NCI-H2227 treated with DMSO at 0.1 percent for 48 hours (cell line): ENCODE data around the gene PCDH1.
A peak's percentile ranks its signal among the peaks of the same experiment; 100 is the strongest.

Source experiments
- DNase-seq: peaks from one replicate; lab custom pipeline; 2025; lab: John Stamatoyannopoulos, UW

PCDH1 gene

DNA sequence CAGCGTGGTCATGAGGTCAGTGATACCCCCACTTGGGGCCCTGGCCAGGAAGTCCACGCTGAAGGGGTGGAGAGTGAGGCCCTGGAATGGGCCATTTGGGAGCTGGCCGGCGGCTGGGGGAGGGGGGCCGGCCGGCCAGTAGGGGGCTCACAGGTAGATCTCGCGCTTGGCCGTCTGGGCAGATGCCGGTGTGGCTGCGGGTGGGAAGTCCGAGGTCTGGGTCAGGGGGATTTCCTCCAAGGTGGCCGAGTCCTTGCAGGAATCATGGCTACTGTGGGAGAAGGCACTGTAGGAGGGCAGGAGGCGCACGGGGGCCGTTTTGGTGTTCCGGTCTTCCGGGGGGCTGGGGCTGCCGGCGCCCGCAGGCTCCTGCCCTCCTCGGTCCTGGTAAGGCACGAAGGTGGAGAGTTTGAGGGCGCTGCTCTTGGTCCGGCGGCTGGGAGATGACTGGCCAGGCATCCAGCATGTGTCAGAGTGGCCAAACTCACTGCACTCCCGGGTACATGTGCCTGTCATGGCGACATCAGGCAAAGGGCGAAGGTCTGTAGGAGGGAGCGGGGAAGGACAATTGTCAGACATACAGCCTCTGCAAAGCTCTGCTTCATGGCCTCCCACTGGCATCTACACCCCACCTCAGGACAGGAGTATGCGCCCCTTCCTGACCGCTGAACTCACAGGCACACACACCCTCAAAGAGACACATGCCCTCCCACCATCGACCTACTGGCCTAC lies 24.1 kb downstream of the PCDH1 start:
- DNase-seq: no peak

DNA sequence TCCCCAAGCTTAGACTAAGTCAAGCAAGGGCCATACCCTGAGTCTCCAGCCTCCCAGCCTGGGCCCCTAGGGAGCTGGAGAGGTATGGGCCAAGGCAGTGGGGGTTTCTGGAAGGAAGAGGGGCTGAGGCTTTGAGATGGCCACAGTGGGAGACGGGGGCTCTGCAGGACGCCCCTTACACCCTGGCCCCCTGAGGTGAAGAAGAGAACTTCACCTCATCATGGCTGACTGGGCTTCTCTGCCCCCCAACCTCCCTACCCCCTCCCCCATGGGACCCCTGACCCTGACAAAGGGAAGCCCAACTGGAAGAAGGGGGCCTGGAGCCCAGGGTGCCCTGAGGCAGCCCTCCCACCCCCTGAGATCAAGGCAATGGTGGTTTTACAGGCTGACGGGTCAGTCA lies 25.8 kb downstream of the PCDH1 start:
- no peak for DNase-seq

GRCh38 chr5:141851195-141851874 lies 26.9 kb downstream of the PCDH1 start:
- DNase-seq: no peak

GRCh38 chr5:141850786-141851185 lies 27.4 kb downstream of the PCDH1 start:
- DNase-seq: no peak

GRCh38 chr5:141850244-141850768 lies 27.9 kb downstream of the PCDH1 start:
- peak; percentile 27 for DNase-seq

GRCh38 chr5:141849415-141850243 lies 28.6 kb downstream of the PCDH1 start:
- DNase-seq: peak; percentile 74

- DNase-seq: no peak
Observed at GRCh38 chr5:141848744-141849414, 29.3 kb downstream of the PCDH1 start.

- DNase-seq: peak; percentile 75
Observed at GRCh38 chr5:141846031-141846430, 32.2 kb downstream of the PCDH1 start.

- DNase-seq: peak; percentile 55
Observed at GRCh38 chr5:141845371-141845851, 32.8 kb downstream of the PCDH1 start.

GRCh38 chr5:141844414-141845097 lies 33.7 kb downstream of the PCDH1 start:
- DNase-seq: no peak

- no peak for DNase-seq
Observed at GRCh38 chr5:141843156-141843927, 34.9 kb downstream of the PCDH1 start.

- DNase-seq: no peak
Observed at GRCh38 chr5:141841378-141842180, 36.6 kb downstream of the PCDH1 start.

DNA sequence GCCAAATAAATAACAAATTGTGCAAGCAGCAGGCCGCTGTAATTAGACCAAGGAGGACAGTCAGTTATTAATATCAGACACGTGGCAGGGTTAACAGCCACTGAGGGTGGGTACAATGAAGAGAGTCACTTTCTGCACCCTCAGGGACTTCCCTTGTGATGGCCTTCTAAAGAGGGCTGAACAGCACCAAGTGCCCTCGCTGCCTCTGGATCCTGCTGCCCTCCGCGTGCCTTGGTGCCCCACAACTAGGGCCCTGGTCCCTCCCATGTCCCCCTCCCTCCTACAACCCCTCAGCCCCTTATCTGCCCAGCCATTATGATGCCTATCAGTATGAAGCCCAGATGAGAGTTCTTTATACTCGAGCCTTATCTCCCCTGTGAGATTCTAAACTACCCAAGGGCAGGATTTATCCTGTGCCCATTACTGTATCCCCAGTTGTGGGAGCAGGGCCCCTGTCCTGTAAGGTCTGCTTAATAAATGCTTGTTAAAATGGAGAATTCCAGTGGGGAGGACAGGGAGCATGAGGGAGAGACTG lies 37.3 kb downstream of the PCDH1 start:
- DNase-seq: no peak

- DNase-seq: no peak
Observed at GRCh38 chr5:141840280-141840812, 37.9 kb downstream of the PCDH1 start.

- peak; percentile 58 for DNase-seq
Observed at GRCh38 chr5:141839015-141839513, 39.1 kb downstream of the PCDH1 start.

GRCh38 chr5:141838326-141839014 lies 39.7 kb downstream of the PCDH1 start:
- DNase-seq: no peak

DNA sequence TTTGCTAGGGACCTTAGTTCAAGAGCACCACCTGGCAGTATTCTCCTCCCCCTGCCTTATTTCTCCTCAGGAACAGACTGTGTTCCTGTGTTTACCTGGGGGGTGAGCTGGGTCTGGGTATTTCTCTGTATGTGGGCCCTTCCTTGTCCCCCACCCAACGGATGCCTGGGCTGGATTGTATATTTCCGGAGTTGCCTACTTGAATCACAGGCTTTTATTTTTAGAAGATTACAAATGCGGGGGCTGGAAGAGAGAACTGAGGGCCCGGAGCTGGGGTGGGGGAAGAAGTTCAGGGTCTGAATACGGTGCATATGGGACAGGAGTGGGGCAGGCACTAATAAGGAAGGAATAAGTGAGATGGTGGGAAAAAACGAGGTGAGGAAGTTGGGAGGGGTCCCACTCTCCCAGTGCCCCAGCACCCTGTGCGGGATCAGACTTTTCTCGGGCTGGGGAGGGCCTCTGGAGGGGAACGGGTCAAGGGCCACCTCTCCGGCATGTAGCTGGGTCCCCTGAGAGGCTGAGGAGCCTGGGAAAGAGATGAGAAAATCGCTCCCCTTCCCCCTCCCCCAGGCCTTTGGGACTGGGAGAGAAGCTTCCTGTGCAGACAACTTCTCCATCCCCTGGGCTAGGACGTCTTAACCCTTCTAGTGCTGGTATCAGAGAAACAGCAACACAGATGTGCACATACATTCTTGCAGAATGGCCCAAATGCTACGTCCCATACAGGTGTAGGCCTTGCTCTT lies 42.1 kb downstream of the PCDH1 start:
- DNase-seq: no peak
